ENCODE results near the gene TRMT1.

DNA sequence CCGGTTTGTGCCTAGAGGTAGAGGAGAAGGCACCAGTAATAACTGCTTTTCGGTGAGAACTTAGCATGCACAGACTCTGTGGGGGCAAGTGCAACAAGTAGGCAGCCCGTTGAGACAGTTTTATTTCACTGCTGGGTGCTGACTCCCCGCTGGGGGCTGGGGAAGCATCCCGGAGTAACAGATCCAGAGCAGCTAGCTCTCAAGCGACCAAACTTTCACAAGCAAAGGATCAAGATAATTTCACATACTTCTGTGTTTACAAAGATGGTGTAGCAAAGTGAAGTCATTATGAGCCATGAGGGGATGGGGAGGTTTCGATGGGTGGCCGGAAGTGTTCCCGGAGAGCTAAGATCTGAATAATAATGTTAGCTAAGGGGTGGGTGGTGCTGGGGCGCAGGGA is 4.3 kb upstream of the TRMT1 start:
- TF ChIP-seq, protein P1, sequence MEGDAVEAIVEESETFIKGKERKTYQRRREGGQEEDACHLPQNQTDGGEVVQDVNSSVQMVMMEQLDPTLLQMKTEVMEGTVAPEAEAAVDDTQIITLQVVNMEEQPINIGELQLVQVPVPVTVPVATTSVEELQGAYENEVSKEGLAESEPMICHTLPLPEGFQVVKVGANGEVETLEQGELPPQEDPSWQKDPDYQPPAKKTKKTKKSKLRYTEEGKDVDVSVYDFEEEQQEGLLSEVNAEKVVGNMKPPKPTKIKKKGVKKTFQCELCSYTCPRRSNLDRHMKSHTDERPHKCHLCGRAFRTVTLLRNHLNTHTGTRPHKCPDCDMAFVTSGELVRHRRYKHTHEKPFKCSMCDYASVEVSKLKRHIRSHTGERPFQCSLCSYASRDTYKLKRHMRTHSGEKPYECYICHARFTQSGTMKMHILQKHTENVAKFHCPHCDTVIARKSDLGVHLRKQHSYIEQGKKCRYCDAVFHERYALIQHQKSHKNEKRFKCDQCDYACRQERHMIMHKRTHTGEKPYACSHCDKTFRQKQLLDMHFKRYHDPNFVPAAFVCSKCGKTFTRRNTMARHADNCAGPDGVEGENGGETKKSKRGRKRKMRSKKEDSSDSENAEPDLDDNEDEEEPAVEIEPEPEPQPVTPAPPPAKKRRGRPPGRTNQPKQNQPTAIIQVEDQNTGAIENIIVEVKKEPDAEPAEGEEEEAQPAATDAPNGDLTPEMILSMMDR (IDR thresholded peaks at IDR 0.05; ENCODE audit: borderline replicate concordance, extremely low read depth, low read length, poor library complexity, severe bottlenecking) = no peak
- no peak for TF ChIP-seq EZH2 (IDR thresholded peaks at IDR 0.05; ENCODE audit: borderline replicate concordance, low read depth, low read length, severe bottlenecking)

Measured in DND-41 (cell line).